Measurements from ENCODE around the gene EVC2. TPM values are rescaled to one million over a fixed set of nuclear protein-coding genes. Genes with fewer than 3 reads are reported as not detected.

EVC2 gene
- total and polyA plus RNA-seq, 2 donors (not counting 1 experiment from before 2014, with no cell fraction given) = 1.1 TPM; not detected in 1

GRCh38 chr4:5650040-5650439, 58.3 kb downstream of the EVC2 start:
- no peak overlapping the region for H2AFZ ChIP-seq (ENCODE audit: insufficient read depth, low read depth, low read length, poor library complexity, severe bottlenecking)
- ATAC-seq (ENCODE audit: low read depth) (no peak), DNase-seq (no peak)
- intact Hi-C loops (cut with micrococcal nuclease) = no loop called here
- H3K79me2 ChIP-seq (ENCODE audit: control insufficient read depth, insufficient read depth, low read length) = no peaks in the 10 kb centered on the region
- H3K36me3 ChIP-seq (replicated peaks in 1 of 2; ENCODE audit: control extremely low read depth in 1 of 2, control insufficient read depth in 1 of 2, extremely low read depth in 1 of 2, insufficient read depth in 2 of 2, low read length in 1 of 2) = no peaks in the 10 kb centered on the region
- H3K4me1 Mint-ChIP-seq = no peaks in the 10 kb centered on the region
- no peaks in the 10 kb centered on the region for H3K27me3 ChIP-seq (replicated peaks in 1 of 4; ENCODE audit: control extremely low read depth in 1 of 4, control insufficient read depth in 3 of 4, insufficient read depth in 4 of 4, low read length in 3 of 4)
- ChIA-PET CTCF (no interaction called here), POLR2A (no interaction called here)
- H3K4me2 ChIP-seq (replicated peaks; ENCODE audit: low read depth, low read length, poor library complexity, severe bottlenecking) = no peak overlapping the region
- no peaks in the 10 kb centered on the region for H4K20me1 ChIP-seq (ENCODE audit: control insufficient read depth, insufficient read depth, low read length, poor library complexity, severe bottlenecking)
- no peak overlapping the region for H3K9ac ChIP-seq (ENCODE audit: low read length)
- H3K27me3 Mint-ChIP-seq = no peaks in the 10 kb centered on the region
- peaks cover 0 to 7% (median 0%) of the 10 kb centered on the region in 3 donors for H3K9me3 ChIP-seq (ENCODE audit: control extremely low read depth in 1 of 3, control insufficient read depth in 2 of 3, insufficient read depth in 1 of 3, low read length in 2 of 3)
- H3K27ac Mint-ChIP-seq = no peak overlapping the region
- WGBS (ENCODE audit: insufficient coverage) = no CpG with 5 or more reads among the region's 3 CpGs
- peaks cover 5% of the 10 kb centered on the region for H3K9me3 Mint-ChIP-seq (ENCODE audit: insufficient read depth)
- H3K4me1 ChIP-seq (ENCODE audit: control insufficient read depth in 2 of 2, insufficient read depth in 2 of 2, low read length in 2 of 2) = no peaks in the 10 kb centered on the region
- H3K4me3 Mint-ChIP-seq = no peak overlapping the region
- TF ChIP-seq EZH2 (IDR thresholded peaks at IDR 0.05; ENCODE audit: borderline replicate concordance, insufficient read depth, low read depth, low read length, poor library complexity, severe bottlenecking) (no peak), CTCF (IDR thresholded peaks at IDR 0.05) (no peak)
- no peak overlapping the region for H3K27ac ChIP-seq (ENCODE audit: low read length in 2 of 2)
- no peak overlapping the region for H3K4me3 ChIP-seq (ENCODE audit: control extremely low read depth in 1 of 5, extremely low read depth in 1 of 5, insufficient read depth in 1 of 5, low read depth in 2 of 5, low read length in 4 of 5)

- Histone ChIP-seq H4K20me1 (ENCODE audit: control insufficient read depth, insufficient read depth, low read length, poor library complexity, severe bottlenecking) (no peaks in the 10 kb centered on the region), H3K4me3 (ENCODE audit: control extremely low read depth in 1 of 5, extremely low read depth in 1 of 5, insufficient read depth in 1 of 5, low read depth in 2 of 5, low read length in 4 of 5) (no peak overlapping the region), H3K27ac (ENCODE audit: low read length in 2 of 2) (no peak overlapping the region), H3K4me2 (replicated peaks; ENCODE audit: low read depth, low read length, poor library complexity, severe bottlenecking) (no peak overlapping the region), H2AFZ (ENCODE audit: insufficient read depth, low read depth, low read length, poor library complexity, severe bottlenecking) (no peak overlapping the region), H3K27me3 (replicated peaks in 1 of 4; ENCODE audit: control extremely low read depth in 1 of 4, control insufficient read depth in 3 of 4, insufficient read depth in 4 of 4, low read length in 3 of 4) (no peaks in the 10 kb centered on the region), H3K4me1 (ENCODE audit: control insufficient read depth in 2 of 2, insufficient read depth in 2 of 2, low read length in 2 of 2) (no peaks in the 10 kb centered on the region), H3K9me3 (ENCODE audit: control extremely low read depth in 1 of 3, control insufficient read depth in 2 of 3, insufficient read depth in 1 of 3, low read length in 2 of 3) (peaks cover 0 to 5% (median 0%) of the 10 kb centered on the region in 3 donors), H3K79me2 (ENCODE audit: control insufficient read depth, insufficient read depth, low read length) (no peaks in the 10 kb centered on the region), H3K9ac (ENCODE audit: low read length) (no peak overlapping the region), H3K36me3 (replicated peaks in 1 of 2; ENCODE audit: control extremely low read depth in 1 of 2, control insufficient read depth in 1 of 2, extremely low read depth in 1 of 2, insufficient read depth in 2 of 2, low read length in 1 of 2) (no peaks in the 10 kb centered on the region)
- intact Hi-C loops (cut with micrococcal nuclease) = no loop called here
- CTCF ChIA-PET = interaction anchor here (0.6 kb wide), 1 partner anchor 93 kb away, joined by 3 read pairs; no protein-coding TSS in a partner anchor
- H3K4me1 Mint-ChIP-seq = no peaks in the 10 kb centered on the region
- POLR2A ChIA-PET = no interaction called here
- DNase-seq (no peak), ATAC-seq (ENCODE audit: low read depth) (no peak)
- H3K27ac Mint-ChIP-seq = no peak overlapping the region
- no peaks in the 10 kb centered on the region for H3K27me3 Mint-ChIP-seq
- no CpG with 5 or more reads among the region's 7 CpGs for WGBS (ENCODE audit: insufficient coverage)
- no peak overlapping the region for H3K4me3 Mint-ChIP-seq
- no peak for TF ChIP-seq EZH2 (IDR thresholded peaks at IDR 0.05; ENCODE audit: borderline replicate concordance, insufficient read depth, low read depth, low read length, poor library complexity, severe bottlenecking)
- no peak for TF ChIP-seq CTCF (IDR thresholded peaks at IDR 0.05)
- peaks cover 5% of the 10 kb centered on the region for H3K9me3 Mint-ChIP-seq (ENCODE audit: insufficient read depth)
Observed at GRCh38 chr4:5647351-5647750, 61.0 kb downstream of the EVC2 start.
